Gastrocnemius medialis (tissue), 4 donors: ENCODE measurements around the gene IMP4.

ENCODE experiments used
- CTCF ChIP-seq, 5 experiments: fragments of 450-650 bp in 3 of 5; fragments of 200-600 bp in 2 of 5; sonication (generic) in 2 of 5; IDR thresholded peaks in 4 of 5; conservative IDR thresholded peaks in 1 of 5; 1 replicate in 4 of 5; 2 replicates in 1 of 5; pipeline ENCODE4 v1.5.1; 2016 to 2019; ENCODE audit warnings: antibody characterized with exemption in 5 of 5, mild to moderate bottlenecking in 3 of 5, moderate library complexity in 3 of 5
- POLR2A ChIP-seq, 2 donors: fragments of 450-650 bp; IDR thresholded peaks; one replicate each; pipeline ENCODE4 v1.6.1; 2017; ENCODE audit warnings: antibody characterized with exemption in 2 of 2, mild to moderate bottlenecking in 2 of 2, moderate library complexity in 2 of 2

GRCh38 chr2:130391872-130392670 is 49.4 kb downstream of the IMP4 start:
- TF ChIP-seq CTCF (IDR thresholded peaks at IDR 0.05 in 4 of 5, conservative IDR thresholded peaks at IDR 0.05 in 1 of 5) (no peak), POLR2A (IDR thresholded peaks at IDR 0.05) (no peak)
